ENCODE measurements around the gene ARMC8.
"Not testable (repeated sequence)": the region's sequence is repeated elsewhere in the genome, so short reads cannot be mapped to it uniquely, and the experiment has no call there.

Gene ARMC8

GRCh38 chr3:138187296-138188012 is at the start of gene ARMC8:
Gene ARMC8 (plus strand): TSS chr3:138187301. CDS start chr3:138187555, 254 bp downstream.
- ATAC-seq (replicated peaks; ENCODE audit: extremely low read depth, poor library complexity, severe bottlenecking) = peak; percentile 86
- H3K4me1 Mint-ChIP-seq = peaks cover 43% of the 10 kb centered on the region

DNA sequence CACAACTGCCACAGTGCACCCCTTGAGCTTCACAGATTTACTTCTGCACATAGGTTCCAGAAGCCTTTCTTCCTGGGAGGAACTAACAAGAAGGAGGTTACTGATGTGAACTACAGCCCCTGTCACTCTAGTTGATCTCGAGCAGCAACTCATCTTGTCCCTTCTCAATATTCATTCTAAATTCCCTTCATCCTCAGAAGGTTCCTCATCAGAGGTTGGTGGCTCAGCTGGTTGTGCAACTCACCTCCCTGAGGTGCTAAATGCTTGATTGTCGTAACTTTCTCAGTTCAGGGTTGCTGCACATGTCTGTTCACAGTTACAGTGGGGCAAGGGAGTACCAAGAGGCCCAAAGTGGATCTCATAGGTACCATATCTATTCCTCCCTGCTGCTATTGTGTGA is 49.2 kb upstream of the ARMC8 start:
- ATAC-seq (replicated peaks; ENCODE audit: extremely low read depth, poor library complexity, severe bottlenecking) (no peak), DNase-seq (ENCODE audit: low spot score in 2 of 2) (no peak)
- no peak overlapping the region for H3K27ac Mint-ChIP-seq (ENCODE audit: low read depth)
- no peaks in the 10 kb centered on the region for H3K36me3 Mint-ChIP-seq (ENCODE audit: insufficient read depth)
- peaks cover 35% of the 10 kb centered on the region for H3K27me3 Mint-ChIP-seq
- H3K4me1 Mint-ChIP-seq = no peaks in the 10 kb centered on the region
- H3K4me3 Mint-ChIP-seq = no peak overlapping the region
- no peaks in the 10 kb centered on the region for H3K9me3 Mint-ChIP-seq

More at GRCh38 chr3:138187296-138188012, at the start of gene ARMC8:
- DNase-seq (ENCODE audit: low spot score in 2 of 2) = peak; percentile 19 to 27
- Mint-ChIP-seq H3K36me3 (ENCODE audit: insufficient read depth) (peaks cover 13% of the 10 kb centered on the region), H3K9me3 (no peaks in the 10 kb centered on the region), H3K4me3 (peak within 1 kb of the TSS; percentile 89), H3K27me3 (peaks cover 25% of the 10 kb centered on the region), H3K27ac (ENCODE audit: low read depth) (peak within 1 kb of the TSS; percentile 92)

GRCh38 chr3:138139691-138140090 is 47.4 kb upstream of the ARMC8 start:
- Mint-ChIP-seq H3K27ac (ENCODE audit: low read depth) (no peak overlapping the region), H3K9me3 (no peaks in the 10 kb centered on the region), H3K27me3 (peaks cover 52% of the 10 kb centered on the region), H3K4me1 (no peaks in the 10 kb centered on the region), H3K4me3 (no peak overlapping the region), H3K36me3 (ENCODE audit: insufficient read depth) (no peaks in the 10 kb centered on the region)
- ATAC-seq (replicated peaks; ENCODE audit: extremely low read depth, poor library complexity, severe bottlenecking) (no peak), DNase-seq (ENCODE audit: low spot score in 2 of 2) (no peak)

GRCh38 chr3:138140940-138141339 is 46.2 kb upstream of the ARMC8 start:
- Mint-ChIP-seq H3K27me3 (peaks cover 52% of the 10 kb centered on the region), H3K9me3 (no peaks in the 10 kb centered on the region), H3K27ac (ENCODE audit: low read depth) (no peak overlapping the region), H3K36me3 (ENCODE audit: insufficient read depth) (no peaks in the 10 kb centered on the region), H3K4me1 (no peaks in the 10 kb centered on the region), H3K4me3 (no peak overlapping the region)
- no peak for DNase-seq (ENCODE audit: low spot score in 2 of 2)
- ATAC-seq (replicated peaks; ENCODE audit: extremely low read depth, poor library complexity, severe bottlenecking) = no peak

- H3K27me3 Mint-ChIP-seq = peaks cover 46% of the 10 kb centered on the region
- H3K4me1 Mint-ChIP-seq; H3K27ac Mint-ChIP-seq (ENCODE audit: low read depth); H3K4me3 Mint-ChIP-seq; H3K9me3 Mint-ChIP-seq; ATAC-seq (replicated peaks; ENCODE audit: extremely low read depth, poor library complexity, severe bottlenecking); DNase-seq (ENCODE audit: low spot score in 2 of 2); H3K36me3 Mint-ChIP-seq (ENCODE audit: insufficient read depth): not testable (repeated sequence)
Observed at GRCh38 chr3:138142181-138142580, 44.9 kb upstream of the ARMC8 start.

DNA sequence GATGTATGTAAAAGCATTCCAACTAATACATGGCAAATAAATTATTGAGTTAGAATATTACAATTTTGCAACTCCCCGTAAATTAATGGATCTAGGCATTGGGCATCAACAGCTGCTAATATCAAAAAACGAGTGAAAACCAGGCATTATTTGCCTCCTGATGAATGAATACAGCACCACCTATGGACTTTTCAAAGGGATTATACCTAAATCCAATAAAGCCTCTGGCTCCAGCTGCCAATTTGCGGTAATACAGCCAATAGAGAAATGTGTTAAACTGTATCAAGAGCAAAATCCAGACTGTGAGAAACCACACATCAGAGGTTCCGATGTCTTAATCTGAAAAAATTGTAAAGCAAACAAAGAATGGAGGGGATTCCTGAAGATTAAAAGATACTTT is 38.6 kb upstream of the ARMC8 start:
- peaks cover 11% of the 10 kb centered on the region for H3K27me3 Mint-ChIP-seq
- no peaks in the 10 kb centered on the region for H3K36me3 Mint-ChIP-seq (ENCODE audit: insufficient read depth)
- DNase-seq (ENCODE audit: low spot score in 2 of 2) = no peak
- no peaks in the 10 kb centered on the region for H3K9me3 Mint-ChIP-seq
- ATAC-seq (replicated peaks; ENCODE audit: extremely low read depth, poor library complexity, severe bottlenecking) = no peak
- H3K27ac Mint-ChIP-seq (ENCODE audit: low read depth) = no peak overlapping the region
- H3K4me3 Mint-ChIP-seq = no peak overlapping the region
- no peaks in the 10 kb centered on the region for H3K4me1 Mint-ChIP-seq

DNA sequence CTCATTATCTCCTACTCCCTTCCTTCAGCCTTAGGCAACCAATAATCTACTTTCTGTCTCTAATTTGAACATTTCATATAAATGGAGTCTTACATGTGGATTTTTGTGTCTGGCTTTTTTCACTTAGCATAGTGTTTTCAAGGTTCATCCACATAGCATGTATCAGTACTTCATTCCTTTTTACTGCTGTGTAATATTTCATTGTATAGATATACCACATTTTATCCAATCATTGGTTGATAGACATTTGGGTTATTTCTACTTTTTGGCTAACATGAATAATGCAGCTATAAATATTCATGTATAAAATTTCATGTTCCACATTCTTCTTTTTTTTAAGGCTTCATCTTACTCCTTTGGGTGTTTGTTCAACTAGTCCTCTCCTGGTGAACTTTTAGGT is 32.6 kb upstream of the ARMC8 start:
- no peak for ATAC-seq (replicated peaks; ENCODE audit: extremely low read depth, poor library complexity, severe bottlenecking)
- Mint-ChIP-seq H3K36me3 (ENCODE audit: insufficient read depth) (no peaks in the 10 kb centered on the region), H3K27ac (ENCODE audit: low read depth) (no peak overlapping the region), H3K4me1 (no peaks in the 10 kb centered on the region), H3K9me3 (peaks cover 9% of the 10 kb centered on the region), H3K4me3 (no peak overlapping the region), H3K27me3 (no peaks in the 10 kb centered on the region)
- no peak for DNase-seq (ENCODE audit: low spot score in 2 of 2)

- Mint-ChIP-seq H3K36me3 (ENCODE audit: insufficient read depth) (peaks cover 19% of the 10 kb centered on the region), H3K27ac (ENCODE audit: low read depth) (no peak overlapping the region), H3K4me1 (no peaks in the 10 kb centered on the region), H3K27me3 (no peaks in the 10 kb centered on the region), H3K9me3 (peaks cover 9% of the 10 kb centered on the region), H3K4me3 (no peak overlapping the region)
- no peak for DNase-seq (ENCODE audit: low spot score in 2 of 2)
- ATAC-seq (replicated peaks; ENCODE audit: extremely low read depth, poor library complexity, severe bottlenecking) = no peak
Observed at GRCh38 chr3:138157743-138158142, 29.4 kb upstream of the ARMC8 start.

DNA sequence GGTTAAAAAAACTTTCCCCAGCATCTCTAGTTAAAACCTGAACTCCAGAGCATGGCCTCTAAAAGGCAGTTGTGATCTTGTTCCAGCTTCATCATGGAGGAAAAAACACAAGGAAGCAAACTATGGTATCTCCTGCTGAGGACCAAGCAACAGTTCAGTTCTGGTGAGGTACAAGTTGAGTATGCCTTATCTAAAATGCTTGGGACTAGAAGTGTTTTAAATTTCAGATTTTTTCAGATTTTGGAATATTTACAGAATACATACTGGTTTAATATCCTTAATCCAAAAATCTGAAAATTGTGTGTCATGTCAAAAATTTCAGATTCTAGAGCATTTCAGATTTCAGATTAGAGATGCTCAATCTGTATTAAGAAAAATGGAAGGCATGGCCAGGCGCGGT is 22.0 kb upstream of the ARMC8 start:
- Mint-ChIP-seq H3K4me1 (peaks cover 14% of the 10 kb centered on the region), H3K9me3 (no peaks in the 10 kb centered on the region), H3K4me3 (no peak overlapping the region), H3K27me3 (no peaks in the 10 kb centered on the region), H3K36me3 (ENCODE audit: insufficient read depth) (peaks cover 67% of the 10 kb centered on the region), H3K27ac (ENCODE audit: low read depth) (peak overlapping the region; percentile 23)
- DNase-seq (ENCODE audit: low spot score in 2 of 2) = no peak
- no peak for ATAC-seq (replicated peaks; ENCODE audit: extremely low read depth, poor library complexity, severe bottlenecking)

DNA sequence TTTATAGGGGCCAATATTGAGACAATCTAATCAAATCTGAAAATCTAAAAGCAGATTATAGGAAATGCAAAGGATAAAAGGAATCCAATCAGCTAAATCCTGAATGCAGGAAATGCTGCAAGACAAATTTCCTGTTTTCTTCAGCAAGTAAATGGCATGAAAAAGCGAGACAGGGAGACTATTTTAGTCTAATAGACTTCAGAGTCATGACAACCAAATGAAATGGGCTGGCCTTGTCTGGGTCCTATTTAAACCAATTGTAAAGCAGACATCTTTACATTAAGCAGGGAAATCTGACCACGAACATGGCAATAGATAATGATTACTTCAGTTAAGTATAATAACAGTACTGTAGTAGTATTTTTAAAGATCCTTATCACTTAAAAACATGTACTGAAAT is 14.5 kb upstream of the ARMC8 start:
- Mint-ChIP-seq H3K36me3 (ENCODE audit: insufficient read depth) (peaks cover 31% of the 10 kb centered on the region), H3K9me3 (no peaks in the 10 kb centered on the region), H3K27ac (ENCODE audit: low read depth) (no peak overlapping the region), H3K4me1 (peaks cover 42% of the 10 kb centered on the region), H3K27me3 (no peaks in the 10 kb centered on the region), H3K4me3 (peak overlapping the region; percentile 89)
- DNase-seq (ENCODE audit: low spot score in 2 of 2) (no peak), ATAC-seq (replicated peaks; ENCODE audit: extremely low read depth, poor library complexity, severe bottlenecking) (no peak)

DNA sequence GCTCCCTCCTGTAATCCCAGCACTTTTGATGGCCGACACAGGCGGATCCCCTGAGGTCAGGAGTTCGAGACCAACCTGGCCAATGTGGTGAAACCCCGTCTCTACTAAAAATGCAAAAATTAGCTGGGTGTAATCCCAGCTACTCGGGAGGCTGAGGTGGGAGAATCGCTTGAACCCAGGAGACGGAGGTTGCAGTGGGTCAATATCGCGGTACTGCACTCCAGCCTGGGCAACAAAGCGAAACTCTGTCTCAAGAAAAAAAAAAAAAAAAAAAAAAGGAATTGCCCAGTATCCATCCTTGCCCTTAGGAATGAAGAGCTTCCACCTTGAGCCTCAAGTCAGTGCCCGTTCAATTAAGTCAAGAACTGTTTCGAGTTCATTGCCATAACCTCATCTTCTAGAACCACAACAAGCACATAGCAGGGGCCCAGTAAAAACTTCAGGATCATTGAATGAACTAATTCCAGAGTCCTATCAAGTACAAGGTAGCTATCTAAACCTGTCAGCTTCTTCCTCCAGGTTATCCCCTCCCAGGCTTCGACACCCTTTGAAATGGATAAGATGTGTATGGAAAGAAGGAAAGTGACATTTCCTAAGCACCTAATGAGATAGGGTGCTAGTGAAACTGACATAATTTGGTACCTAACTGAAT is 13.2 kb upstream of the ARMC8 start:
- no peaks in the 10 kb centered on the region for H3K9me3 Mint-ChIP-seq
- peaks cover 7% of the 10 kb centered on the region for H3K27me3 Mint-ChIP-seq
- H3K36me3 Mint-ChIP-seq (ENCODE audit: insufficient read depth) = peaks cover 23% of the 10 kb centered on the region
- DNase-seq (ENCODE audit: low spot score in 2 of 2) (no peak), ATAC-seq (replicated peaks; ENCODE audit: extremely low read depth, poor library complexity, severe bottlenecking) (no peak)
- H3K4me1 Mint-ChIP-seq = peaks cover 42% of the 10 kb centered on the region
- H3K27ac Mint-ChIP-seq (ENCODE audit: low read depth) = peak overlapping the region; percentile 98
- H3K4me3 Mint-ChIP-seq = peak overlapping the region; percentile 89

GRCh38 chr3:138174421-138175131 is 12.5 kb upstream of the ARMC8 start, which contains the start of gene DBR1:
Gene DBR1 (minus strand): TSS chr3:138174921. CDS start chr3:138174795, 126 bp downstream.
- peak within 1 kb of the TSS; percentile 89 for H3K4me3 Mint-ChIP-seq
- peaks cover 9% of the 10 kb centered on the region for H3K27me3 Mint-ChIP-seq
- peak; percentile 58 to 59 for DNase-seq (ENCODE audit: low spot score in 2 of 2)
- H3K27ac Mint-ChIP-seq (ENCODE audit: low read depth) = peak within 1 kb of the TSS; percentile 98
- H3K36me3 Mint-ChIP-seq (ENCODE audit: insufficient read depth) = peaks cover 20% of the 10 kb centered on the region
- no peaks in the 10 kb centered on the region for H3K9me3 Mint-ChIP-seq
- H3K4me1 Mint-ChIP-seq = peaks cover 42% of the 10 kb centered on the region
- peak; percentile 86 for ATAC-seq (replicated peaks; ENCODE audit: extremely low read depth, poor library complexity, severe bottlenecking)

Measured in central memory CD8-positive, alpha-beta T cell (primary cell).